ENCODE data around the gene KCTD21.

DNA sequence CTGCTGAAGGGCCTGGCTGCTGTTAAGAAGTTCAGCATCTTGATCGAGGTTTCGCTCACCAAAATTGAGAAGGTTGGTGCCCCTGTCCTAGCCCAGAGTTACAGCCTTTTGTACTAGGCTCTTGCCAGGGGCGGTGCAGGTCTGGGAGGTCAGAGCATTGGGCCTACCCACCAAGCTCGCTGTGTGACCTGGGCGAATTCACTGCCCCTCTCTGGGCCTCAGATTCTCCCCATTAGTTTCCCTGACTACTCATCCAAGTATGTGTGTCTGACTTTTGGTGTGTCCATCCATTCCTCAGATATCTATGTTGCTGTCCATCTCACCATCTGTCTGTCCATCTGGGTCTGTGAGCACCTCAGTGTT lies 11.2 kb upstream of the KCTD21 start:
- TF ChIP-seq, protein P1, sequence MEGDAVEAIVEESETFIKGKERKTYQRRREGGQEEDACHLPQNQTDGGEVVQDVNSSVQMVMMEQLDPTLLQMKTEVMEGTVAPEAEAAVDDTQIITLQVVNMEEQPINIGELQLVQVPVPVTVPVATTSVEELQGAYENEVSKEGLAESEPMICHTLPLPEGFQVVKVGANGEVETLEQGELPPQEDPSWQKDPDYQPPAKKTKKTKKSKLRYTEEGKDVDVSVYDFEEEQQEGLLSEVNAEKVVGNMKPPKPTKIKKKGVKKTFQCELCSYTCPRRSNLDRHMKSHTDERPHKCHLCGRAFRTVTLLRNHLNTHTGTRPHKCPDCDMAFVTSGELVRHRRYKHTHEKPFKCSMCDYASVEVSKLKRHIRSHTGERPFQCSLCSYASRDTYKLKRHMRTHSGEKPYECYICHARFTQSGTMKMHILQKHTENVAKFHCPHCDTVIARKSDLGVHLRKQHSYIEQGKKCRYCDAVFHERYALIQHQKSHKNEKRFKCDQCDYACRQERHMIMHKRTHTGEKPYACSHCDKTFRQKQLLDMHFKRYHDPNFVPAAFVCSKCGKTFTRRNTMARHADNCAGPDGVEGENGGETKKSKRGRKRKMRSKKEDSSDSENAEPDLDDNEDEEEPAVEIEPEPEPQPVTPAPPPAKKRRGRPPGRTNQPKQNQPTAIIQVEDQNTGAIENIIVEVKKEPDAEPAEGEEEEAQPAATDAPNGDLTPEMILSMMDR (IDR thresholded peaks at IDR 0.05; ENCODE audit: low read depth, low read length, missing input control), result no peak
- TF ChIP-seq EGR1 (IDR thresholded peaks at IDR 0.05; ENCODE audit: low read depth in 2 of 2), result no peak
- TF ChIP-seq, protein P2, sequence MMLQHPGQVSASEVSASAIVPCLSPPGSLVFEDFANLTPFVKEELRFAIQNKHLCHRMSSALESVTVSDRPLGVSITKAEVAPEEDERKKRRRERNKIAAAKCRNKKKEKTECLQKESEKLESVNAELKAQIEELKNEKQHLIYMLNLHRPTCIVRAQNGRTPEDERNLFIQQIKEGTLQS (IDR thresholded peaks at IDR 0.05), result no peak
